ENCODE measurements around the gene ASPN. TPM values are rescaled to one million over a fixed set of nuclear protein-coding genes. Genes with fewer than 3 reads are reported as not detected.

Gene ASPN
- total and polyA plus RNA-seq, 4 donors = 6.4 to 11.4 (median 6.9) TPM

DNA sequence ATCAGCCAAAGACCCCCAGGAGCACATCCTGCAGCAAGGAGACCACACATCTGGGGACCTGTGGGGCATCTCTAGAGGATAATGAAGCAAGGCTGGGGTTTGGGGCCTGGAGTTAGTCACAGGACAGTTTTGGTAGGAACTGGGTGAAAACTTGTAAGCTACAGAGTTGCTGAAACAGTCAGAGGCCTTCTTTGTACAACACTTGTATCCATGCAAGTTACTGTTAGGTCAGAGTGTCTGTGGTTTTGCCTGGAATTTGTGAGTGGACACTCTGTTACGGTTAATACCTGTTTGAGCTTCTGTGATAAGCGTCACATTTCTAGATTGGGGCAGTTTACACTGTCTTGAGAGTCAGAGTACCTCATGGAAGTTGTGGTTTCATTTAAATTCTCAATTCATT is 22.6 kb upstream of the ASPN start:
- H3K27ac ChIP-seq (ENCODE audit: low read depth in 1 of 2, low read length in 2 of 2) = no peak overlapping the region

More for the DNA sequence above, 22.6 kb upstream of the ASPN start:
- H3K4me3 ChIP-seq (ENCODE audit: low read depth in 1 of 3, low read length in 3 of 3) = no peak overlapping the region
- no peaks in the 10 kb centered on the region for H3K9me3 ChIP-seq (ENCODE audit: control insufficient read depth in 4 of 4, low read length in 3 of 4)
- no peaks in the 10 kb centered on the region for H3K27me3 ChIP-seq (ENCODE audit: control insufficient read depth in 4 of 4, insufficient read depth in 4 of 4, low read length in 3 of 4)
- TF ChIP-seq, protein P1, sequence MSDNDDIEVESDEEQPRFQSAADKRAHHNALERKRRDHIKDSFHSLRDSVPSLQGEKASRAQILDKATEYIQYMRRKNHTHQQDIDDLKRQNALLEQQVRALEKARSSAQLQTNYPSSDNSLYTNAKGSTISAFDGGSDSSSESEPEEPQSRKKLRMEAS (IDR thresholded peaks at IDR 0.05) = no peak
- TF ChIP-seq FOXA2 (IDR thresholded peaks at IDR 0.05) = no peak
- TF ChIP-seq FOXA1 (IDR thresholded peaks at IDR 0.05) = no peak
- no peak for TF ChIP-seq EGR1 (IDR thresholded peaks at IDR 0.05; ENCODE audit: low read depth in 2 of 2)
- TF ChIP-seq, protein P2, sequence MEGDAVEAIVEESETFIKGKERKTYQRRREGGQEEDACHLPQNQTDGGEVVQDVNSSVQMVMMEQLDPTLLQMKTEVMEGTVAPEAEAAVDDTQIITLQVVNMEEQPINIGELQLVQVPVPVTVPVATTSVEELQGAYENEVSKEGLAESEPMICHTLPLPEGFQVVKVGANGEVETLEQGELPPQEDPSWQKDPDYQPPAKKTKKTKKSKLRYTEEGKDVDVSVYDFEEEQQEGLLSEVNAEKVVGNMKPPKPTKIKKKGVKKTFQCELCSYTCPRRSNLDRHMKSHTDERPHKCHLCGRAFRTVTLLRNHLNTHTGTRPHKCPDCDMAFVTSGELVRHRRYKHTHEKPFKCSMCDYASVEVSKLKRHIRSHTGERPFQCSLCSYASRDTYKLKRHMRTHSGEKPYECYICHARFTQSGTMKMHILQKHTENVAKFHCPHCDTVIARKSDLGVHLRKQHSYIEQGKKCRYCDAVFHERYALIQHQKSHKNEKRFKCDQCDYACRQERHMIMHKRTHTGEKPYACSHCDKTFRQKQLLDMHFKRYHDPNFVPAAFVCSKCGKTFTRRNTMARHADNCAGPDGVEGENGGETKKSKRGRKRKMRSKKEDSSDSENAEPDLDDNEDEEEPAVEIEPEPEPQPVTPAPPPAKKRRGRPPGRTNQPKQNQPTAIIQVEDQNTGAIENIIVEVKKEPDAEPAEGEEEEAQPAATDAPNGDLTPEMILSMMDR (IDR thresholded peaks at IDR 0.05; ENCODE audit: low read depth, low read length, missing input control) = no peak
- no peak for TF ChIP-seq NR2F2 (IDR thresholded peaks at IDR 0.05)
- no peak for TF ChIP-seq RAD21 (IDR thresholded peaks at IDR 0.05)
- no peak for TF ChIP-seq RXRA (IDR thresholded peaks at IDR 0.05)
- TF ChIP-seq HNF4A (conservative IDR thresholded peaks at IDR 0.05) = no peak
- TF ChIP-seq YY1 (IDR thresholded peaks at IDR 0.05) = no peak
- no peak for TF ChIP-seq JUND (IDR thresholded peaks at IDR 0.05)
- TF ChIP-seq SP1 (IDR thresholded peaks at IDR 0.05) = no peak
- no peak for TF ChIP-seq GABPA (IDR thresholded peaks at IDR 0.05 in 1 of 2, conservative IDR thresholded peaks at IDR 0.05 in 1 of 2)
- no peak for TF ChIP-seq HNF4G (IDR thresholded peaks at IDR 0.05)
- no peak for TF ChIP-seq TAF1 (conservative IDR thresholded peaks at IDR 0.05)
- TF ChIP-seq, protein P3, sequence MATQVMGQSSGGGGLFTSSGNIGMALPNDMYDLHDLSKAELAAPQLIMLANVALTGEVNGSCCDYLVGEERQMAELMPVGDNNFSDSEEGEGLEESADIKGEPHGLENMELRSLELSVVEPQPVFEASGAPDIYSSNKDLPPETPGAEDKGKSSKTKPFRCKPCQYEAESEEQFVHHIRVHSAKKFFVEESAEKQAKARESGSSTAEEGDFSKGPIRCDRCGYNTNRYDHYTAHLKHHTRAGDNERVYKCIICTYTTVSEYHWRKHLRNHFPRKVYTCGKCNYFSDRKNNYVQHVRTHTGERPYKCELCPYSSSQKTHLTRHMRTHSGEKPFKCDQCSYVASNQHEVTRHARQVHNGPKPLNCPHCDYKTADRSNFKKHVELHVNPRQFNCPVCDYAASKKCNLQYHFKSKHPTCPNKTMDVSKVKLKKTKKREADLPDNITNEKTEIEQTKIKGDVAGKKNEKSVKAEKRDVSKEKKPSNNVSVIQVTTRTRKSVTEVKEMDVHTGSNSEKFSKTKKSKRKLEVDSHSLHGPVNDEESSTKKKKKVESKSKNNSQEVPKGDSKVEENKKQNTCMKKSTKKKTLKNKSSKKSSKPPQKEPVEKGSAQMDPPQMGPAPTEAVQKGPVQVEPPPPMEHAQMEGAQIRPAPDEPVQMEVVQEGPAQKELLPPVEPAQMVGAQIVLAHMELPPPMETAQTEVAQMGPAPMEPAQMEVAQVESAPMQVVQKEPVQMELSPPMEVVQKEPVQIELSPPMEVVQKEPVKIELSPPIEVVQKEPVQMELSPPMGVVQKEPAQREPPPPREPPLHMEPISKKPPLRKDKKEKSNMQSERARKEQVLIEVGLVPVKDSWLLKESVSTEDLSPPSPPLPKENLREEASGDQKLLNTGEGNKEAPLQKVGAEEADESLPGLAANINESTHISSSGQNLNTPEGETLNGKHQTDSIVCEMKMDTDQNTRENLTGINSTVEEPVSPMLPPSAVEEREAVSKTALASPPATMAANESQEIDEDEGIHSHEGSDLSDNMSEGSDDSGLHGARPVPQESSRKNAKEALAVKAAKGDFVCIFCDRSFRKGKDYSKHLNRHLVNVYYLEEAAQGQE (IDR thresholded peaks at IDR 0.05) = no peak
- TF ChIP-seq, protein P4, sequence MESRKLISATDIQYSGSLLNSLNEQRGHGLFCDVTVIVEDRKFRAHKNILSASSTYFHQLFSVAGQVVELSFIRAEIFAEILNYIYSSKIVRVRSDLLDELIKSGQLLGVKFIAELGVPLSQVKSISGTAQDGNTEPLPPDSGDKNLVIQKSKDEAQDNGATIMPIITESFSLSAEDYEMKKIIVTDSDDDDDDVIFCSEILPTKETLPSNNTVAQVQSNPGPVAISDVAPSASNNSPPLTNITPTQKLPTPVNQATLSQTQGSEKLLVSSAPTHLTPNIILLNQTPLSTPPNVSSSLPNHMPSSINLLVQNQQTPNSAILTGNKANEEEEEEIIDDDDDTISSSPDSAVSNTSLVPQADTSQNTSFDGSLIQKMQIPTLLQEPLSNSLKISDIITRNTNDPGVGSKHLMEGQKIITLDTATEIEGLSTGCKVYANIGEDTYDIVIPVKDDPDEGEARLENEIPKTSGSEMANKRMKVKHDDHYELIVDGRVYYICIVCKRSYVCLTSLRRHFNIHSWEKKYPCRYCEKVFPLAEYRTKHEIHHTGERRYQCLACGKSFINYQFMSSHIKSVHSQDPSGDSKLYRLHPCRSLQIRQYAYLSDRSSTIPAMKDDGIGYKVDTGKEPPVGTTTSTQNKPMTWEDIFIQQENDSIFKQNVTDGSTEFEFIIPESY (IDR thresholded peaks at IDR 0.05) = no peak
- TF ChIP-seq, protein P5, sequence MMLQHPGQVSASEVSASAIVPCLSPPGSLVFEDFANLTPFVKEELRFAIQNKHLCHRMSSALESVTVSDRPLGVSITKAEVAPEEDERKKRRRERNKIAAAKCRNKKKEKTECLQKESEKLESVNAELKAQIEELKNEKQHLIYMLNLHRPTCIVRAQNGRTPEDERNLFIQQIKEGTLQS (IDR thresholded peaks at IDR 0.05) = no peak
- peaks cover 0 to 3% (median 0%) of the 10 kb centered on the region in 4 donors for H3K36me3 ChIP-seq (ENCODE audit: control insufficient read depth in 4 of 4, insufficient read depth in 3 of 4, low read depth in 1 of 4, low read length in 3 of 4)
- 97% methylated on average over 2 of the region's 2 CpGs for WGBS
- DNase-seq (ENCODE audit: low spot score) = no peak
- no peak overlapping the region for H3K9ac ChIP-seq (ENCODE audit: low read depth in 1 of 2, low read length in 2 of 2)
- H3K4me1 ChIP-seq (ENCODE audit: control insufficient read depth in 4 of 4, insufficient read depth in 4 of 4, low read length in 3 of 4) = peaks cover 0 to 5% (median 0%) of the 10 kb centered on the region in 4 donors

Measured in liver (tissue), 9 donors.